ENCODE results near the gene SH2D7.

GRCh38 chr15:78065973-78066946 lies 26.1 kb upstream of the SH2D7 start:
- no peak for TF ChIP-seq CTCF (IDR thresholded peaks at IDR 0.05)
- no peak for TF ChIP-seq POLR2A (IDR thresholded peaks at IDR 0.05)
